ENCODE results near the gene DSG2. TPM values are rescaled to one million over a fixed set of nuclear protein-coding genes. Genes with fewer than 3 reads are reported as not detected.

DSG2 gene
- total RNA-seq, 1 donor from 2014 or later, result 154 TPM

- TF ChIP-seq, protein P1, sequence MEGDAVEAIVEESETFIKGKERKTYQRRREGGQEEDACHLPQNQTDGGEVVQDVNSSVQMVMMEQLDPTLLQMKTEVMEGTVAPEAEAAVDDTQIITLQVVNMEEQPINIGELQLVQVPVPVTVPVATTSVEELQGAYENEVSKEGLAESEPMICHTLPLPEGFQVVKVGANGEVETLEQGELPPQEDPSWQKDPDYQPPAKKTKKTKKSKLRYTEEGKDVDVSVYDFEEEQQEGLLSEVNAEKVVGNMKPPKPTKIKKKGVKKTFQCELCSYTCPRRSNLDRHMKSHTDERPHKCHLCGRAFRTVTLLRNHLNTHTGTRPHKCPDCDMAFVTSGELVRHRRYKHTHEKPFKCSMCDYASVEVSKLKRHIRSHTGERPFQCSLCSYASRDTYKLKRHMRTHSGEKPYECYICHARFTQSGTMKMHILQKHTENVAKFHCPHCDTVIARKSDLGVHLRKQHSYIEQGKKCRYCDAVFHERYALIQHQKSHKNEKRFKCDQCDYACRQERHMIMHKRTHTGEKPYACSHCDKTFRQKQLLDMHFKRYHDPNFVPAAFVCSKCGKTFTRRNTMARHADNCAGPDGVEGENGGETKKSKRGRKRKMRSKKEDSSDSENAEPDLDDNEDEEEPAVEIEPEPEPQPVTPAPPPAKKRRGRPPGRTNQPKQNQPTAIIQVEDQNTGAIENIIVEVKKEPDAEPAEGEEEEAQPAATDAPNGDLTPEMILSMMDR (IDR thresholded peaks at IDR 0.05; ENCODE audit: insufficient read depth, low read length, poor library complexity, severe bottlenecking), result no peak
- H3K36me3 ChIP-seq (ENCODE audit: control insufficient read depth, insufficient read depth, low read length), result no peaks in the 10 kb centered on the region
- H3K4me3 ChIP-seq (ENCODE audit: low read depth, low read length), result no peak overlapping the region
- H3K27me3 ChIP-seq (ENCODE audit: control insufficient read depth, insufficient read depth, low read length), result no peaks in the 10 kb centered on the region
- no peak for DNase-seq (ENCODE audit: low read depth)
These were observed 19.3 kb upstream of the DSG2 start for GRCh38 chr18:31478688-31479087.

DNA sequence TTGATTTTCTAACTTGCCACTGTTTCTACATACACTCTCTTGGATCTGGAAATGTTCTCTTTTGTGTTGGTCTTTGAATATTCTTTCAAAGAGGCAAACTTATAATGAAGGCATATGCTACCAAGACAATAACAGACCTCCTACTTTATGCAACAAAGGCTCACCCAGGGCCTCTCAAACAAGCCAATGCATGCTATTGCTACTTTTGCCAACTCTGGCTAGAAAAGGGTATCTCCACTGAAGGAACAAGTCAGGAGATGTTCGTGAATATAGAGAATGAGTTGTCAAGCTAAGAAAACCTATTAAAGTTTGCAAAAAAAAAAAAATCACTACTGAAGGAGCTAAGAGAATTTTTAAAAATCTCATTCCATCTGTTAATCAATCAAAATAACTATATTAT lies 15.9 kb upstream of the DSG2 start:
- no peak for DNase-seq (ENCODE audit: low read depth)
- TF ChIP-seq, protein P1 (IDR thresholded peaks at IDR 0.05; ENCODE audit: insufficient read depth, low read length, poor library complexity, severe bottlenecking), result no peak
- Histone ChIP-seq H3K36me3 (ENCODE audit: control insufficient read depth, insufficient read depth, low read length) (no peaks in the 10 kb centered on the region), H3K27me3 (ENCODE audit: control insufficient read depth, insufficient read depth, low read length) (no peaks in the 10 kb centered on the region), H3K4me3 (ENCODE audit: low read depth, low read length) (no peak overlapping the region)

GRCh38 chr18:31483396-31483795 lies 14.6 kb upstream of the DSG2 start:
- Histone ChIP-seq H3K27me3 (ENCODE audit: control insufficient read depth, insufficient read depth, low read length) (no peaks in the 10 kb centered on the region), H3K36me3 (ENCODE audit: control insufficient read depth, insufficient read depth, low read length) (no peaks in the 10 kb centered on the region), H3K4me3 (ENCODE audit: low read depth, low read length) (no peak overlapping the region)
- no peak for DNase-seq (ENCODE audit: low read depth)
- TF ChIP-seq, protein P1 (IDR thresholded peaks at IDR 0.05; ENCODE audit: insufficient read depth, low read length, poor library complexity, severe bottlenecking), result no peak

- no peak overlapping the region for H3K4me3 ChIP-seq (ENCODE audit: low read depth, low read length)
- H3K27me3 ChIP-seq (ENCODE audit: control insufficient read depth, insufficient read depth, low read length), result no peaks in the 10 kb centered on the region
- no peak for DNase-seq (ENCODE audit: low read depth)
- no peaks in the 10 kb centered on the region for H3K36me3 ChIP-seq (ENCODE audit: control insufficient read depth, insufficient read depth, low read length)
- TF ChIP-seq, protein P1 (IDR thresholded peaks at IDR 0.05; ENCODE audit: insufficient read depth, low read length, poor library complexity, severe bottlenecking), result no peak
These were observed 13.5 kb upstream of the DSG2 start for GRCh38 chr18:31484461-31484860.

- H3K4me3 ChIP-seq (ENCODE audit: low read depth, low read length), result no peak overlapping the region
- no peak for DNase-seq (ENCODE audit: low read depth)
- TF ChIP-seq, protein P1 (IDR thresholded peaks at IDR 0.05; ENCODE audit: insufficient read depth, low read length, poor library complexity, severe bottlenecking), result no peak
These were observed 11.8 kb upstream of the DSG2 start for GRCh38 chr18:31486165-31486564.

GRCh38 chr18:31487246-31488015 lies 10.5 kb upstream of the DSG2 start:
- DNase-seq (ENCODE audit: low read depth), result peak; percentile 89

More at GRCh38 chr18:31486165-31486564, 11.8 kb upstream of the DSG2 start:
- Histone ChIP-seq H3K27me3 (ENCODE audit: control insufficient read depth, insufficient read depth, low read length) (no peaks in the 10 kb centered on the region), H3K36me3 (ENCODE audit: control insufficient read depth, insufficient read depth, low read length) (no peaks in the 10 kb centered on the region)

More at GRCh38 chr18:31487246-31488015, 10.5 kb upstream of the DSG2 start:
- Histone ChIP-seq H3K36me3 (ENCODE audit: control insufficient read depth, insufficient read depth, low read length) (no peaks in the 10 kb centered on the region), H3K4me3 (ENCODE audit: low read depth, low read length) (no peak overlapping the region), H3K27me3 (ENCODE audit: control insufficient read depth, insufficient read depth, low read length) (no peaks in the 10 kb centered on the region)
- TF ChIP-seq, protein P1 (IDR thresholded peaks at IDR 0.05; ENCODE audit: insufficient read depth, low read length, poor library complexity, severe bottlenecking), result no peak
